IMR-90 (cell line): ENCODE results near the gene ZMAT2.

Experiments used
- CEBPB ChIP-seq: IDR thresholded peaks from 2 replicates; pipeline ENCODE4 v1.6.1; 2012; ENCODE audit warnings: low read depth, low read length, improper control_type of control experiment
- MAFK ChIP-seq: IDR thresholded peaks from 2 replicates; pipeline ENCODE4 v1.6.1; 2012; ENCODE audit warnings: low read depth, low read length, improper control_type of control experiment
- MAZ ChIP-seq: IDR thresholded peaks from 2 replicates; pipeline ENCODE4 v1.6.1; 2012; ENCODE audit warnings: low read depth, mild to moderate bottlenecking, low read length, improper control_type of control experiment, moderate library complexity, borderline replicate concordance
- POLR2A ChIP-seq: IDR thresholded peaks from 2 replicates; pipeline ENCODE4 v1.6.1; 2012; ENCODE audit warnings: mild to moderate bottlenecking, low read depth, low read length
- RAD21 ChIP-seq: IDR thresholded peaks from 2 replicates; pipeline ENCODE4 v1.6.1; 2012; ENCODE audit warnings: low read length, improper control_type of control experiment
- RFX5 ChIP-seq: IDR thresholded peaks from 2 replicates; pipeline ENCODE4 v1.8.0; 2012; ENCODE audit warnings: low read depth, mild to moderate bottlenecking, low read length, moderate library complexity
- SMC3 ChIP-seq: fragments of 150-350 bp; IDR thresholded peaks from 2 replicates; pipeline ENCODE4 v1.6.1; 2016; ENCODE audit warnings: low read depth, mild to moderate bottlenecking, antibody characterized with exemption, low read length, moderate library complexity
- TF ChIP-seq, protein P1 (sequence below): conservative IDR thresholded peaks from 2 replicates; pipeline ENCODE4 v1.5.1; 2012; ENCODE audit warnings: mild to moderate bottlenecking, low read depth, low read length, improper control_type of control experiment
- TF ChIP-seq, protein P2 (sequence below): fragments of 150-350 bp; IDR thresholded peaks from 2 replicates; pipeline ENCODE4 v1.6.1; 2016; ENCODE audit warnings: low read depth, mild to moderate bottlenecking, low read length, moderate library complexity, borderline replicate concordance
- TF ChIP-seq, protein P3 (sequence below): fragments of 150-350 bp; IDR thresholded peaks from 2 replicates; pipeline ENCODE4 v1.6.1; 2017; ENCODE audit warnings: mild to moderate bottlenecking, antibody characterized with exemption, low read length, low read depth

DNA sequence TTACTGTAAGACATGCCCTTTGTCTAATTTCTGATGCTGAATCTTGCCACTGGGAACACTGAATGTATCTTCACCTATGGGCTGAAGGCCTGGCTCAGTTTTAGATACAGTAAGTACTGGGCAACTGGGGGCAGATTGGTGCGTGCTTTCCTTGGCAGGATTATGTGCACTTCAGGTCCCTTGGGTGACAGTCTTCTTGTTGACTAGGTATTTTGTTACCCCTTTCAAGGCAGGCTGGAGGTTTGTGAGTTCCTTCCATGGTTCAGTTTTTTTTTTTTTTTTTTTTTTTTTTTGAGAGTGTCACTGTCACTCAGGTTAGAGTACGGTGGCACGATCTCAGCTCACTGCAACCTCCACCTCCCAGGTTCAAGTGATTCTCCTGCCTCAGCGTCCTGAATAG, 7.6 kb downstream of the ZMAT2 start:
- TF ChIP-seq, protein P1, sequence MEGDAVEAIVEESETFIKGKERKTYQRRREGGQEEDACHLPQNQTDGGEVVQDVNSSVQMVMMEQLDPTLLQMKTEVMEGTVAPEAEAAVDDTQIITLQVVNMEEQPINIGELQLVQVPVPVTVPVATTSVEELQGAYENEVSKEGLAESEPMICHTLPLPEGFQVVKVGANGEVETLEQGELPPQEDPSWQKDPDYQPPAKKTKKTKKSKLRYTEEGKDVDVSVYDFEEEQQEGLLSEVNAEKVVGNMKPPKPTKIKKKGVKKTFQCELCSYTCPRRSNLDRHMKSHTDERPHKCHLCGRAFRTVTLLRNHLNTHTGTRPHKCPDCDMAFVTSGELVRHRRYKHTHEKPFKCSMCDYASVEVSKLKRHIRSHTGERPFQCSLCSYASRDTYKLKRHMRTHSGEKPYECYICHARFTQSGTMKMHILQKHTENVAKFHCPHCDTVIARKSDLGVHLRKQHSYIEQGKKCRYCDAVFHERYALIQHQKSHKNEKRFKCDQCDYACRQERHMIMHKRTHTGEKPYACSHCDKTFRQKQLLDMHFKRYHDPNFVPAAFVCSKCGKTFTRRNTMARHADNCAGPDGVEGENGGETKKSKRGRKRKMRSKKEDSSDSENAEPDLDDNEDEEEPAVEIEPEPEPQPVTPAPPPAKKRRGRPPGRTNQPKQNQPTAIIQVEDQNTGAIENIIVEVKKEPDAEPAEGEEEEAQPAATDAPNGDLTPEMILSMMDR: no peak
- TF ChIP-seq POLR2A (no peak), MAZ (no peak), RFX5 (no peak), SMC3 (no peak), MAFK (no peak), CEBPB (no peak), RAD21 (no peak)
- TF ChIP-seq, protein P2, sequence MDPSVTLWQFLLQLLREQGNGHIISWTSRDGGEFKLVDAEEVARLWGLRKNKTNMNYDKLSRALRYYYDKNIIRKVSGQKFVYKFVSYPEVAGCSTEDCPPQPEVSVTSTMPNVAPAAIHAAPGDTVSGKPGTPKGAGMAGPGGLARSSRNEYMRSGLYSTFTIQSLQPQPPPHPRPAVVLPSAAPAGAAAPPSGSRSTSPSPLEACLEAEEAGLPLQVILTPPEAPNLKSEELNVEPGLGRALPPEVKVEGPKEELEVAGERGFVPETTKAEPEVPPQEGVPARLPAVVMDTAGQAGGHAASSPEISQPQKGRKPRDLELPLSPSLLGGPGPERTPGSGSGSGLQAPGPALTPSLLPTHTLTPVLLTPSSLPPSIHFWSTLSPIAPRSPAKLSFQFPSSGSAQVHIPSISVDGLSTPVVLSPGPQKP: no peak
- TF ChIP-seq, protein P3, sequence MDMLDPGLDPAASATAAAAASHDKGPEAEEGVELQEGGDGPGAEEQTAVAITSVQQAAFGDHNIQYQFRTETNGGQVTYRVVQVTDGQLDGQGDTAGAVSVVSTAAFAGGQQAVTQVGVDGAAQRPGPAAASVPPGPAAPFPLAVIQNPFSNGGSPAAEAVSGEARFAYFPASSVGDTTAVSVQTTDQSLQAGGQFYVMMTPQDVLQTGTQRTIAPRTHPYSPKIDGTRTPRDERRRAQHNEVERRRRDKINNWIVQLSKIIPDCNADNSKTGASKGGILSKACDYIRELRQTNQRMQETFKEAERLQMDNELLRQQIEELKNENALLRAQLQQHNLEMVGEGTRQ: no peak
